ENCODE measurements around the gene ZP2.

DNA sequence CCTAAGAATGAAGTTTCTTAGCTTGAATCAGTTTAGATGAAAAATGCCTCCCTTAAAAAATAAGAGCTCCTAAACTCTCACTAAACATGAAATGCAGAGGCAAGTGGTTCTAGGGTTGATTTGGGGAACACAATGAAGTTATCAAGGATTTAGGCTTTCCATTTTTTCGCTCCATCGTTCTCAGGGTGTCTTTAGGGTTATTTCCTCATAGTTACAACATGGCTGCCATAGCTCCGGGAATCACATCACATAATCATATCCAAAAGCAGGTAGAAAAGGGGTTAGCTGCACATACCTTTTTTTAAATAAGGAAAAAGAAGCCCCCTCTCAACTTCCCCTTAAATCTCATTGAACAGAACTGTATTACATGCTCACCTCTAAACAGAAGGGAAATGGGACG lies 21.4 kb downstream of the ZP2 start:
- TF ChIP-seq ZC3H10 (CRISPR knock-in tag; IDR thresholded peaks at IDR 0.05) (no peak), ARNTL (CRISPR knock-in tag; IDR thresholded peaks at IDR 0.05; ENCODE audit: borderline replicate concordance, low read depth) (no peak), CREB5 (CRISPR knock-in tag; IDR thresholded peaks at IDR 0.05; ENCODE audit: low read depth) (no peak), ZFP3 (CRISPR knock-in tag; IDR thresholded peaks at IDR 0.05) (no peak), POU6F1 (CRISPR knock-in tag; IDR thresholded peaks at IDR 0.05; ENCODE audit: borderline replicate concordance, low read depth) (no peak), ZNF565 (CRISPR knock-in tag; conservative IDR thresholded peaks at IDR 0.05; ENCODE audit: low read depth) (no peak), RARB (CRISPR knock-in tag; IDR thresholded peaks at IDR 0.05) (no peak)
- TF ChIP-seq, protein P1, sequence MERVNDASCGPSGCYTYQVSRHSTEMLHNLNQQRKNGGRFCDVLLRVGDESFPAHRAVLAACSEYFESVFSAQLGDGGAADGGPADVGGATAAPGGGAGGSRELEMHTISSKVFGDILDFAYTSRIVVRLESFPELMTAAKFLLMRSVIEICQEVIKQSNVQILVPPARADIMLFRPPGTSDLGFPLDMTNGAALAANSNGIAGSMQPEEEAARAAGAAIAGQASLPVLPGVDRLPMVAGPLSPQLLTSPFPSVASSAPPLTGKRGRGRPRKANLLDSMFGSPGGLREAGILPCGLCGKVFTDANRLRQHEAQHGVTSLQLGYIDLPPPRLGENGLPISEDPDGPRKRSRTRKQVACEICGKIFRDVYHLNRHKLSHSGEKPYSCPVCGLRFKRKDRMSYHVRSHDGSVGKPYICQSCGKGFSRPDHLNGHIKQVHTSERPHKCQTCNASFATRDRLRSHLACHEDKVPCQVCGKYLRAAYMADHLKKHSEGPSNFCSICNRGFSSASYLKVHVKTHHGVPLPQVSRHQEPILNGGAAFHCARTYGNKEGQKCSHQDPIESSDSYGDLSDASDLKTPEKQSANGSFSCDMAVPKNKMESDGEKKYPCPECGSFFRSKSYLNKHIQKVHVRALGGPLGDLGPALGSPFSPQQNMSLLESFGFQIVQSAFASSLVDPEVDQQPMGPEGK (CRISPR knock-in tag; IDR thresholded peaks at IDR 0.05; ENCODE audit: borderline replicate concordance), result no peak
